T47D (cell line): Measurements from ENCODE around the gene STAM2.
A peak's percentile ranks its signal among the peaks of the same experiment; 100 is the strongest.
"Not testable (repeated sequence)": the region's sequence is repeated elsewhere in the genome, so short reads cannot be mapped to it uniquely, and the experiment has no call there.

Experiments
- DNase-seq, 2 experiments: peaks; one replicate each; pipeline versions ENCODE4 v3.0.0 to v3.0.0-alpha.2; 2011 to 2012; ENCODE audit warnings: low read depth in 1 of 2, low spot score in 1 of 2
- JUND ChIP-seq: IDR thresholded peaks from 2 replicates; pipeline ENCODE4 v1.6.1; 2012; ENCODE audit warnings: low read depth
- in situ Hi-C: cut with HindIII; loops from 2 replicates; pipeline ENCODE4 v1.10.0; 2016; ENCODE audit warnings: low sequenced_read_pairs, low pct_unique_long_range_greater_than_20kb

The STAM2 gene

GRCh38 chr2:152175368-152176112 is at the start of gene STAM2:
STAM2 (minus strand) TSS chr2:152175763; CDS start chr2:152175642, 121 bp downstream.
- no peak for TF ChIP-seq JUND
- peak; percentile 67 to 91 for DNase-seq
- in situ Hi-C loops = no loop called here

DNA sequence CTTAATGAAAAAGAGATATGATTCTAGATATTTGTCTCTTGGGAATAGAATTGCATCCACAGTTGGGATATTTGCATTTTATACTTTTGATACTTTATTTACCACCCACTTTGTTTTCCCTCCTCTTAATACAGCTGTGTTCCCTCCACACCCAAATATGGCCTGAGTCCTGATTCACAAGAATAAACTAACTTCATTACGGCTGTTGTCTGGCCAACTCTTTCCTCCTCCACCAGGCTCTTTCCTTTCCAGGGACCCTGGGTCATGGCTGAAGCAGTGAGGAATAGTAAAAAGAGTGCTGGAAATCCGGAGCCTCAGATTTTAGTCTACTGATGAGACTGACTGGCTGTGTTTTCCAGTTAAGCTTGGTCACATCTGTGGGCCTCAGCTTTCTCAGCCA is 48.4 kb upstream of the STAM2 start:
- DNase-seq = no peak
- TF ChIP-seq JUND = no peak
- in situ Hi-C loops = no loop called here

GRCh38 chr2:152222975-152223637 is 47.5 kb upstream of the STAM2 start:
- no peak for TF ChIP-seq JUND
- DNase-seq = peak in 1 of 2 experiments; percentile 34
- in situ Hi-C loops = no loop called here

GRCh38 chr2:152221839-152222238 is 46.3 kb upstream of the STAM2 start:
- DNase-seq = no peak
- TF ChIP-seq JUND = no peak
- in situ Hi-C loops = no loop called here

- in situ Hi-C loops = no loop called here
- DNase-seq = no peak
- TF ChIP-seq JUND = no peak
Measured at GRCh38 chr2:152219077-152219828, 43.7 kb upstream of the STAM2 start.

DNA sequence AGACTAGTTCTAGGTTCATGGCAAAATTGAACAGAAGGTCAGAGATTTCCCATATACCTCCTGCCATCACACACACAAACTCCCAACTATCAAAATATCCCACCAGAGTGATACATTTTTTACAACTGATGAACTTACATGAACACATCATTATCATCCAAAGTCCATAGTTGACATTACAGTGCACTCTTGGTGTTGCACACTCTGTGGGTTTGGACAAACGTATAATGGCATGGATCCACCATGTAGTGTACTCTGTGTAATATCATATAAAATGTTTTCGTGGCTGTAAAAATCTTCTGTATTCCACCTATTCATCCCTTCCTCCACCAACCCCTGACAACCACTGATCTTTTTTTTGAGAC is 25.9 kb upstream of the STAM2 start:
- no peak for DNase-seq
- in situ Hi-C loops = no loop called here
- TF ChIP-seq JUND = no peak

DNA sequence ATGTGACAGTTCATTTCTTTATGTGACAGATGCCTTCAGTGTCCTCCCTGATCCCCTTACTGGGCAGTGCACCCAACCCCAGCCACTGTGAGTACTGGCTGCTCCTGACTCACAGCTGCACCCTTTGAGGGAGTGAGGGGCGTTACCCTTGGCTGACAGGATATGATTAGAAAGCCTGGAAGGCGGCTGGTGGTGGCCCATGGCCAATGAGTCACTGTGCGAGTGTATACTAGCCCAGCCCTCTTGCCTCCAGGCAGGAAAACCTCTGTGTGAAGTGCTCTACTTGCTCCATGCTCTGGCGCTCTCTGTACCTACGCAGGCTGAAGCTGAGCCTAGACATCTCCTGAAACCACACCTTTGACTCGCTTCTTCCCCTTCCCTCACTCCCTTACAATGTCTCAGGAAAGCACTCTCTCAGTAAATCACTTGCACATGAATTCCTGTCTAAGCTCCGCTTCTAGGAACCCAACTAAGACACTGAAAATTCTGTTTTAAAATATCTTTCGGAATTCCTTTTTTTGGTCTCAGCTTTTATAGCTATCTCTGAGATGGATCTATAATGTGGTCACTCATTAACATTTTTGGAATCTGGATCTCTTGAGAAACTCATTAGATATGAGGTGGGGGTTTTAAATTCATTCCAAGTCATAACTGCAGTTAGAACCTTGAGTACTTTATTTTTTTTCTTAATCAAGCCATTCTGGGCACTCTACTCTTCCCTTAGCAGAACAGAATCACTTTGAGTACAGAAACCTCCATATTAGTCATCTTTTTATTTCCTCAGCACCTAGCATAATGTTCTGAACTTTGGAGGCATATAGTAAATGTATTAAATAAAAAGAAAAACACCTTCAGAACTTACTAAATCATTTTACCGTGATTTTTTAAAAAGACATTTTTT is 25.3 kb upstream of the STAM2 start:
- TF ChIP-seq JUND = no peak
- in situ Hi-C loops = no loop called here
- DNase-seq = peak in 1 of 2 experiments; percentile 57

GRCh38 chr2:152200101-152200500 is 24.5 kb upstream of the STAM2 start:
- DNase-seq = no peak
- TF ChIP-seq JUND = no peak
- in situ Hi-C loops = no loop called here

- in situ Hi-C loops = no loop called here
- TF ChIP-seq JUND = no peak
- DNase-seq = no peak
Measured at GRCh38 chr2:152198499-152198898, 22.9 kb upstream of the STAM2 start.

DNA sequence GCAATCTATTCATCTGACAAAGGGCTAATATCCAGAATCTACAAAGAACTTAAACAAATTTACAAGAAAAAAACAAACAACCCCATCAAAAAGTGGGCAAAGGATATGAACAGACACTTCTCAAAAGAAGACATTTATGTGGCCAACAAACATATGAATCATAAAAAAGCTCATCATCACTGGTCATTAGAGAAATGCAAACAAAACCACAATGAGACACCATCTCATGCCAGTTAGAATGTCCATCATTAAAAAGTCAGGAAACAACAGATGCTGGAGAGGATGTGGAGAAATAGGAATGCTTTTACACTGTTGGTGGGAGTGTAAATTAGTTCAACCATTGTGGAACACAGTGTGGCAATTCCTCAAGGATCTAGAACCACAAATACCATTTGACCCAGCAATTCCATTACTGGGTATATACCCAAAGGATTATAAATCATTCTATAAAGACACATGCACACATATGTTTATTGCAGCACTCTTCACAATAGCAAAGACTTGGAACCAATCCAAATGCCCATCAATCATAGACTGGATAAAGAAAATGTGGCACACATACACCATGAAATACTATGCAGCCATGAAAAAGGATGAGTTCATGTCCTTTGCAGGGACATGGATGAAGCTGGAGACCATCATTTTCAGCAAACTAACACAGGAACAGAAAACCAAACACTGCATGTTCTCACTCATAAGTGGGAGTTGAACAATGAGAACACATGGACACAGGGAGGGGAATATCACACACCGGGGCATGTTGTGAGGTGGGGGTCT is 22.1 kb upstream of the STAM2 start:
- in situ Hi-C loops, DNase-seq: not testable (repeated sequence)

- peak in 1 of 2 experiments; percentile 64 for DNase-seq
- in situ Hi-C loops = no loop called here
- no peak for TF ChIP-seq JUND
Measured at GRCh38 chr2:152189622-152190495, 14.3 kb upstream of the STAM2 start.

DNA sequence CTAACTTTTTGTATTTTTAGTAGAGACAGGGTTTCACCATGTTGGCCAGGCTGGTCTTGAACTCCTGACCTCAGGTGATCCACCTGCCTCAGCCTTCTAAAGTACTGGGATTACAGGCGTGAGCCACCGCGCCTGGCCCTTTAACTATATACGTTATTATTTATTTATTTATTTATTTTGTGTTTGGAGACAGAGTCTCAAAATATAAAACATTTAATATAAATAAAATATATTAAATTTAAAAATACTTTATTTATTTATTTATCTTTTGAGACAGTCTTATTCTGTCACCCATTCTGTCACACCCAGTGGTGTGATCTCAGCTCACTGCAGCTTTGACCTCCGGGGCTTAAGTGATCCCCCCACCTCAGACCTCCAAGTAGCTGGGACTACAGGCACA is 11.2 kb upstream of the STAM2 start:
- in situ Hi-C loops, DNase-seq: not testable (repeated sequence)
